PC-3 (cell line): ENCODE results near the gene CNIH1. TPM values are rescaled to one million over a fixed set of nuclear protein-coding genes. Genes with fewer than 3 reads are reported as not detected.
"Not testable (repeated sequence)": the region's sequence is repeated elsewhere in the genome, so short reads cannot be mapped to it uniquely, and the experiment has no call there.

Experiments used
- ATAC-seq: fragments of 200-7000 bp; cut with Tn5 transposase; 2 replicates; pipeline ENCODE4 v1.9.1; 2020; ENCODE audit warnings: mild to moderate bottlenecking, moderate library complexity
- BruUV-seq: library from RNA; stranded (reverse); fragments of 400-500 nt; replicated peaks from 2 replicates; lab custom pipeline; 2021; lab: Mats Ljungman, UMichigan
- CTCF ChIA-PET: fragments of 300-600 bp; sonication (Branson Sonifier 250); formaldehyde crosslinking; loops from one replicate; lab custom pipeline; 2022; ENCODE audit warnings: antibody characterized with exemption; lab: Charles Lee
- POLR2A ChIA-PET: fragments of 300-600 bp; sonication (Branson Sonifier 250); formaldehyde crosslinking; loops from one replicate; lab custom pipeline; 2022; ENCODE audit warnings: antibody characterized with exemption; ENCODE audit not compliant: unreplicated experiment; lab: Charles Lee
- DNase-seq: peaks from one replicate; pipeline ENCODE4 v3.0.0-alpha.2; 2015
- H2AFZ ChIP-seq: fragments of 300-600 bp; sonication (generic); 2 replicates; pipeline ENCODE4 v1.6.0; 2016; ENCODE audit warnings: antibody characterized with exemption, low read length
- H3F3A ChIP-seq: fragments of 300-600 bp; sonication (generic); one replicate; pipeline ENCODE4 v1.6.0; 2017; ENCODE audit warnings: antibody characterized with exemption, low read length, control low read depth, mild to moderate bottlenecking; ENCODE audit not compliant: unreplicated experiment
- H3K27ac ChIP-seq: fragments of 300-600 bp; sonication (generic); 2 replicates; pipeline ENCODE4 v1.5.1; 2016; ENCODE audit warnings: mild to moderate bottlenecking, low read length
- H3K27me3 ChIP-seq: fragments of 300-600 bp; sonication (generic); 2 replicates; pipeline ENCODE4 v1.6.1; 2016; ENCODE audit warnings: low read length, mixed read lengths
- H3K36me3 ChIP-seq: fragments of 300-600 bp; sonication (generic); 2 replicates; pipeline ENCODE4 v1.6.1; 2016; ENCODE audit warnings: low read depth, mixed run types, low read length, mixed read lengths
- H3K4me1 ChIP-seq: fragments of 300-600 bp; sonication (generic); 2 replicates; pipeline ENCODE4 v1.5.1; 2016; ENCODE audit warnings: low read length; ENCODE audit not compliant: insufficient read depth
- H3K4me2 ChIP-seq: fragments of 300-600 bp; sonication (generic); 2 replicates; pipeline ENCODE4 v1.6.0; 2016; ENCODE audit warnings: low read length
- H3K4me3 ChIP-seq: fragments of 300-600 bp; sonication (generic); 2 replicates; pipeline ENCODE4 v1.5.1; 2016; ENCODE audit warnings: mild to moderate bottlenecking, low read length, mixed read lengths
- H3K79me2 ChIP-seq: fragments of 300-600 bp; sonication (generic); 2 replicates; pipeline ENCODE4 v1.6.1; 2017; ENCODE audit warnings: low read length, mixed read lengths
- H3K9ac ChIP-seq: fragments of 300-600 bp; sonication (generic); 2 replicates; pipeline ENCODE4 v1.6.0; 2016; ENCODE audit warnings: mild to moderate bottlenecking, low read length
- H3K9me2 ChIP-seq: fragments of 300-600 bp; sonication (generic); replicated peaks from 2 replicates; pipeline ENCODE4 v1.6.1; 2016; ENCODE audit warnings: mixed run types, low read length, mixed read lengths
- H3K9me3 ChIP-seq: fragments of 300-600 bp; sonication (generic); 2 replicates; pipeline ENCODE4 v1.6.1; 2016; ENCODE audit warnings: low read length, mixed read lengths
- H4K20me1 ChIP-seq: fragments of 300-600 bp; sonication (generic); 2 replicates; pipeline ENCODE4 v1.6.1; 2016; ENCODE audit warnings: low read length, mixed read lengths
- CTCF ChIP-seq: fragments of 300-600 bp; sonication (generic); conservative IDR thresholded peaks from 2 replicates; pipeline ENCODE4 v1.5.1; 2017; ENCODE audit warnings: antibody characterized with exemption, low read depth, mild to moderate bottlenecking, low read length
- EZH2 ChIP-seq: fragments of 300-600 bp; sonication (generic); IDR thresholded peaks from one replicate; pipeline ENCODE4 v1.6.1; 2017; ENCODE audit warnings: antibody characterized with exemption, mild to moderate bottlenecking, low read length; ENCODE audit not compliant: unreplicated experiment
- EZH2phosphoT487 ChIP-seq: fragments of 300-600 bp; sonication (generic); IDR thresholded peaks from 2 replicates; pipeline ENCODE4 v1.6.1; 2018; ENCODE audit warnings: mild to moderate bottlenecking, antibody characterized with exemption, low read length, borderline replicate concordance
- intact Hi-C: fragments of 100-400 bp; cut with micrococcal nuclease; formaldehyde crosslinking; loops from 2 replicates; pipeline ENCODE4 v1.9.0; 2023
- total RNA-seq: library from RNA; depleted of rRNA; stranded (reverse); fragments of >200 nt; gene quantifications from 2 replicates; pipeline ENCODE4 v1.2.3, GENCODE V29; 2014

The CNIH1 gene
- total RNA-seq, 1 experiment from 2014 or later, result 194 TPM

- Histone ChIP-seq H3K4me3 (no peak overlapping the region), H3K79me2 (peaks cover 28% of the 10 kb centered on the region), H3K9ac (no peak overlapping the region), H3K27me3 (no peaks in the 10 kb centered on the region), H3K9me3 (no peaks in the 10 kb centered on the region), H3K4me1 (peaks cover 20% of the 10 kb centered on the region), H3K36me3 (peaks cover 4% of the 10 kb centered on the region), H3K4me2 (no peak overlapping the region), H3K9me2 (no peaks in the 10 kb centered on the region), H4K20me1 (peaks cover 5% of the 10 kb centered on the region; the same call in 1 of the 2 replicates), H3F3A (no peaks in the 10 kb centered on the region), H3K27ac (no peak overlapping the region), H2AFZ (no peak overlapping the region)
- no TSS peak for BruUV-seq
- intact Hi-C loops, result no loop called here
- ChIA-PET POLR2A (interaction anchor here (0.6 kb wide), 2 partner anchors 756 to 1665 kb away, joined by 3 to 4 read pairs; no protein-coding TSS in a partner anchor), CTCF (no interaction called here)
- TF ChIP-seq EZH2phosphoT487 (no peak), EZH2 (no peak), CTCF (no peak)
- ATAC-seq (no peak), DNase-seq (no peak)
These were observed 46.6 kb downstream of the CNIH1 start for GRCh38 chr14:54394596-54394995.

GRCh38 chr14:54392986-54393884 is 47.9 kb downstream of the CNIH1 start:
- POLR2A ChIA-PET, ATAC-seq, BruUV-seq: not testable (repeated sequence)

DNA sequence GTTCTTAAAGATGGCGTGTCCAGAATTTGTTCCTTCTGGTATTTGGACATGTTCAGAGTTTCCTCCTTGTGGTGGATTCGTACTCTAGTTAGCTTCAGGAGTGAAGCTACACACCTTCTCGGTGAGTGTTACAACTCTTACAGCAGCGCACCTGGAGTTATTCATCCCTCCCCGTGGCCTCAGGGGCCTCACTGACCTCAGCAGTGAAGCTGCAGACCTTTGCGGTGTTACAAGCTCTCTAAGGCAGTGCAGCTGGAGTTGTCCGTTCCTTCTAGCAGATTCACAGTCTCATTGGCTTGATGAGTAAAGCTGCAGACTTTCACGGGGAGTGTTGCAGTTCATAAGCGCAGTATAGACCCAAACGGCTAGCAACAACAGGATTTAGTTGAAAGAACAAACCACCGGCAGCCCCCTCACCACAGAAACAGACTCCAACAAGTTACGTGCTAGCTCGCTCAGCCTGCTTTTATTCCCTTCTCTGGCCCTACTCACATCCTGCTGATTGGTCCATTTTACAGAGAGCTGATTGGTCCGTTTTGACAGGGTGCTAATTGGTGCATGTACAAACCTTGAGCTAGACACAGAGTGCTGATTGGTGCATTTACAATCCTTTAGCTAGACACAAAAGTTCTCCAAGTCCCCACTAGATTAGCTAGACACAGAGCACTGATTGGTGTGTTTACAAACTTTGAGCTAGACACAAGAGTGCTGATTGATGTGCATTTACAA is 48.9 kb downstream of the CNIH1 start:
- ChIA-PET POLR2A (no interaction called here), CTCF (no interaction called here)
- peaks cover 3% of the 10 kb centered on the region; the same call in 1 of the 2 replicates for H3K4me1 ChIP-seq
- H3K9me3 ChIP-seq, result no peaks in the 10 kb centered on the region
- ATAC-seq (no peak), DNase-seq (no peak)
- H3K9ac ChIP-seq, result no peak overlapping the region
- H3K4me2 ChIP-seq, result no peak overlapping the region
- no TSS peak for BruUV-seq
- H3K36me3 ChIP-seq, result no peaks in the 10 kb centered on the region
- no peaks in the 10 kb centered on the region for H4K20me1 ChIP-seq
- no peak overlapping the region for H3K27ac ChIP-seq
- no peaks in the 10 kb centered on the region for H3K9me2 ChIP-seq
- no peak overlapping the region for H2AFZ ChIP-seq
- TF ChIP-seq EZH2phosphoT487 (no peak), EZH2 (no peak), CTCF (no peak)
- no peaks in the 10 kb centered on the region for H3K27me3 ChIP-seq
- H3K4me3 ChIP-seq, result no peak overlapping the region
- intact Hi-C loops, result no loop called here
- H3F3A ChIP-seq, result no peaks in the 10 kb centered on the region
- peaks cover 5% of the 10 kb centered on the region for H3K79me2 ChIP-seq

More at GRCh38 chr14:54392986-54393884, 47.9 kb downstream of the CNIH1 start:
- H3K4me3 ChIP-seq, H3F3A ChIP-seq, CTCF ChIA-PET, H3K36me3 ChIP-seq, H3K9me3 ChIP-seq, H3K27me3 ChIP-seq, intact Hi-C loops, H3K9me2 ChIP-seq, H3K4me1 ChIP-seq, H4K20me1 ChIP-seq, H3K9ac ChIP-seq, H3K4me2 ChIP-seq, H2AFZ ChIP-seq, H3K27ac ChIP-seq, DNase-seq: not testable (repeated sequence)
- H3K79me2 ChIP-seq, result peaks cover 14% of the 10 kb centered on the region
